IMR-90 (cell line): ENCODE results near the gene NPAS3. TPM values are rescaled to one million over a fixed set of nuclear protein-coding genes. Genes with fewer than 3 reads are reported as not detected.

Experiments
- ATAC-seq: fragments of 200-7000 bp; cut with Tn5 transposase; 2 replicates; pipeline ENCODE4 v1.9.1; 2020; ENCODE audit warnings: low read depth, mild to moderate bottlenecking, moderate library complexity
- BruUV-seq: library from RNA; stranded (reverse); fragments of 400-500 nt; replicated peaks from 2 replicates; lab custom pipeline; 2021; lab: Mats Ljungman, UMichigan
- CTCF ChIA-PET: fragments of 300-600 bp; formaldehyde crosslinking; extraction: SDS; loops from one replicate; lab custom pipeline; 2021; ENCODE audit warnings: antibody characterized with exemption; lab: Yijun Ruan, JAX
- POLR2A ChIA-PET: fragments of 300-600 bp; sonication (Branson Sonifier 250); formaldehyde crosslinking; loops from one replicate; lab custom pipeline; 2022; ENCODE audit warnings: antibody characterized with exemption; ENCODE audit not compliant: unreplicated experiment; lab: Charles Lee
- DNase-seq: peaks from one replicate; pipeline ENCODE4 v3.0.0; 2013
- H2AFZ ChIP-seq: replicated peaks from 2 replicates; pipeline ENCODE3; 2013; ENCODE audit warnings: low read length, mild to moderate bottlenecking; ENCODE audit not compliant: poor library complexity
- H2AK5ac ChIP-seq: 2 replicates; pipeline ENCODE4 v1.6.1; 2013; ENCODE audit warnings: low read depth, low read length, inconsistent platforms
- H2AK9ac ChIP-seq: replicated peaks from 2 replicates; pipeline ENCODE3; 2013; ENCODE audit warnings: mild to moderate bottlenecking, low read depth, low read length, moderate library complexity; ENCODE audit not compliant: poor library complexity
- H2BK120ac ChIP-seq: 2 replicates; pipeline ENCODE4 v1.6.1; 2013; ENCODE audit warnings: low read depth, low read length, inconsistent platforms
- H2BK15ac ChIP-seq: 3 replicates; pipeline ENCODE4 v1.6.1; 2013; ENCODE audit warnings: low read depth, low read length, inconsistent platforms
- H2BK20ac ChIP-seq: 2 replicates; pipeline ENCODE4 v1.6.1; 2013; ENCODE audit warnings: low read depth, mild to moderate bottlenecking, inconsistent platforms, low read length, moderate library complexity
- H2BK5ac ChIP-seq: 2 replicates; pipeline ENCODE4 v1.6.1; 2013; ENCODE audit warnings: mild to moderate bottlenecking, low read depth, low read length, inconsistent platforms; ENCODE audit not compliant: poor library complexity, severe bottlenecking
- H3K14ac ChIP-seq: replicated peaks from 2 replicates; pipeline ENCODE4 v1.6.1; 2013; ENCODE audit warnings: low read depth, low read length, inconsistent platforms
- H3K18ac ChIP-seq: 2 replicates; pipeline ENCODE4 v1.6.1; 2013; ENCODE audit warnings: low read depth, low read length, control low read depth
- H3K23ac ChIP-seq: 2 replicates; pipeline ENCODE4 v1.6.1; 2013; ENCODE audit warnings: low read depth, low read length, inconsistent platforms
- H3K27ac ChIP-seq: 2 replicates; pipeline ENCODE4 v1.5.1; 2013; ENCODE audit warnings: mild to moderate bottlenecking, control low read depth, low read length; ENCODE audit not compliant: insufficient read depth
- H3K27me3 ChIP-seq: 2 replicates; pipeline ENCODE4 v1.6.1; 2013; ENCODE audit warnings: low read length; ENCODE audit not compliant: control insufficient read depth, insufficient read depth
- H3K36me3 ChIP-seq: 2 replicates; pipeline ENCODE4 v1.6.1; 2013; ENCODE audit warnings: low read length, mixed read lengths; ENCODE audit not compliant: control insufficient read depth, insufficient read depth
- H3K4ac ChIP-seq: 2 replicates; pipeline ENCODE4 v1.6.1; 2013; ENCODE audit warnings: low read depth, low read length, inconsistent platforms
- H3K4me1 ChIP-seq: 2 replicates; pipeline ENCODE4 v1.6.1; 2013; ENCODE audit warnings: low read length, mixed read lengths; ENCODE audit not compliant: control insufficient read depth, insufficient read depth
- H3K4me2 ChIP-seq: 2 replicates; pipeline ENCODE4 v1.6.1; 2013; ENCODE audit warnings: low read depth, mild to moderate bottlenecking, control low read depth, low read length, moderate library complexity
- H3K4me3 ChIP-seq: 2 replicates; pipeline ENCODE4 v1.5.1; 2013; ENCODE audit warnings: low read depth, mild to moderate bottlenecking, control low read depth, low read length, moderate library complexity; ENCODE audit not compliant: insufficient read depth
- H3K56ac ChIP-seq: 2 replicates; pipeline ENCODE4 v1.6.1; 2013; ENCODE audit warnings: low read length, inconsistent platforms; ENCODE audit not compliant: insufficient read depth; ENCODE audit errors: extremely low read depth
- H3K79me1 ChIP-seq, 2 experiments: 2 replicates each; pipeline ENCODE4 v1.6.1; 2013; ENCODE audit warnings: low read length in 2 of 2, inconsistent platforms in 1 of 2, low read depth in 1 of 2
- H3K9ac ChIP-seq: 2 replicates; pipeline ENCODE4 v1.6.1; 2013; ENCODE audit warnings: low read depth, low read length, control low read depth
- H3K9me1 ChIP-seq: 2 replicates; pipeline ENCODE4 v1.6.1; 2013; ENCODE audit warnings: low read length, inconsistent platforms; ENCODE audit not compliant: insufficient read depth
- H3K9me3 ChIP-seq: 2 replicates; pipeline ENCODE4 v1.6.1; 2013; ENCODE audit warnings: low read length; ENCODE audit not compliant: control insufficient read depth, insufficient read depth
- H4K20me1 ChIP-seq: 2 replicates; pipeline ENCODE4 v1.6.1; 2013; ENCODE audit warnings: low read length, inconsistent platforms; ENCODE audit not compliant: insufficient read depth
- H4K5ac ChIP-seq: 2 replicates; pipeline ENCODE4 v1.6.1; 2013; ENCODE audit warnings: mild to moderate bottlenecking, low read depth, low read length, control low read depth
- H4K8ac ChIP-seq, 2 experiments: 2 replicates each; pipeline ENCODE4 v1.6.1; 2013; ENCODE audit warnings: low read depth in 2 of 2, low read length in 2 of 2, control low read depth in 1 of 2, inconsistent platforms in 1 of 2
- H4K91ac ChIP-seq: 2 replicates; pipeline ENCODE4 v1.6.1; 2013; ENCODE audit warnings: low read depth, low read length, inconsistent platforms; ENCODE audit not compliant: insufficient read depth
- CHD1 ChIP-seq: IDR thresholded peaks from 2 replicates; pipeline ENCODE4 v1.6.1; 2012; ENCODE audit warnings: low read depth, low read length, improper control_type of control experiment
- NFE2L2 ChIP-seq: fragments of 150-350 bp; IDR thresholded peaks from 2 replicates; pipeline ENCODE4 v1.6.1; 2016; ENCODE audit warnings: low read depth, mild to moderate bottlenecking, low read length
- RAD21 ChIP-seq: IDR thresholded peaks from 2 replicates; pipeline ENCODE4 v1.6.1; 2012; ENCODE audit warnings: low read length, improper control_type of control experiment
- WGBS, 2 experiments: methylation state at CpG; one replicate each; pipeline versions ENCODE4 v1.1.5 to v1.1.7; 2013; ENCODE audit warnings: missing lambda C conversion rate in 2 of 2; ENCODE audit not compliant: insufficient read length in 1 of 2; ENCODE audit errors: extremely low coverage in 2 of 2; 5-methylcytosine and 5-hydroxymethylcytosine counted together
- dilution Hi-C: fragments of 300-500 bp; cut with HindIII; formaldehyde crosslinking; loops from one replicate; pipeline ENCODE4 v1.14.3; 2018; ENCODE audit warnings: low sequenced_read_pairs; ENCODE audit not compliant: unreplicated experiment
- in situ Hi-C: fragments of 300-500 bp; cut with MboI; formaldehyde crosslinking; loops from 3 replicates; pipeline ENCODE4 v1.14.3; 2019; ENCODE audit warnings: low sequenced_read_pairs, inconsistent platforms, mixed read lengths
- intact Hi-C: fragments of 100-400 bp; cut with micrococcal nuclease; formaldehyde crosslinking; loops from 2 replicates; pipeline ENCODE4 v1.10.0; 2022
- polyA plus RNA-seq, 3 experiments: library from polyadenylated mRNA; depleted of rRNA; stranded (reverse); fragments of >200 nt; gene quantifications; 2 replicates each; pipeline ENCODE4 v1.2.3, GENCODE V29; 2012; ENCODE audit warnings: low replicate concordance in 1 of 3
- total RNA-seq: library from RNA; depleted of rRNA; stranded (reverse); fragments of >200 nt; gene quantifications from 2 replicates; pipeline ENCODE4 v1.2.3, GENCODE V29; 2012

Gene NPAS3
- total and polyA plus RNA-seq, 2 of the 4 experiments (the other 2 are of a cell fraction) = not detected

- H3K36me3 ChIP-seq = no peaks in the 10 kb centered on the region
- H3K4ac ChIP-seq = no peak overlapping the region
- no TSS peak for BruUV-seq
- no peaks in the 10 kb centered on the region for H3K9me3 ChIP-seq
- H3K79me1 ChIP-seq = no peaks in the 10 kb centered on the region
- H3K4me1 ChIP-seq = no peaks in the 10 kb centered on the region
- H2BK20ac ChIP-seq = no peak overlapping the region
- TF ChIP-seq NFE2L2 = no peak
- no peak for TF ChIP-seq CHD1
- no peak for TF ChIP-seq RAD21
- H3K56ac ChIP-seq = no peak overlapping the region
- no peak overlapping the region for H2BK120ac ChIP-seq
- no peak overlapping the region for H3K18ac ChIP-seq
- intact Hi-C loops (no loop called here), in situ Hi-C loops (no loop called here), dilution Hi-C loops (no loop called here)
- WGBS, 2 experiments = 0% methylated on average over 1 of the region's 10 CpGs; no CpG with 5 or more reads in 1 of the 2 experiments
- H3K4me3 ChIP-seq = no peak overlapping the region
- ChIA-PET POLR2A (no interaction called here), CTCF (no interaction called here)
- no peak overlapping the region for H3K9ac ChIP-seq
- H2AK5ac ChIP-seq = no peak overlapping the region
- H3K27me3 ChIP-seq = no peaks in the 10 kb centered on the region
- H4K8ac ChIP-seq = no peak overlapping the region
- no peak for ATAC-seq
- no peak overlapping the region for H4K91ac ChIP-seq
- no peak overlapping the region for H3K14ac ChIP-seq
- H3K27ac ChIP-seq = no peak overlapping the region
- DNase-seq = no peak
- H3K23ac ChIP-seq = no peak overlapping the region
- H2AK9ac ChIP-seq = no peak overlapping the region
- H3K9me1 ChIP-seq = no peaks in the 10 kb centered on the region
- H3K4me2 ChIP-seq = no peak overlapping the region
- no peak overlapping the region for H2BK15ac ChIP-seq
- H2BK5ac ChIP-seq = no peak overlapping the region
- H4K20me1 ChIP-seq = no peaks in the 10 kb centered on the region
- no peak overlapping the region for H2AFZ ChIP-seq
- H4K5ac ChIP-seq = no peak overlapping the region
These were observed 290.7 kb downstream of the NPAS3 start for GRCh38 chr14:33229269-33229929.
